Mesenchymal stem cell (in vitro differentiated cells and primary cell): ENCODE data around the gene BNC2.

Source experiments
- DNase-seq: peaks from one replicate; pipeline ENCODE4 v3.0.0-alpha.2; 2013
- H2AFZ ChIP-seq: one replicate; pipeline ENCODE4 v1.6.1; 2013; ENCODE audit warnings: low read depth, mild to moderate bottlenecking, control low read depth, inconsistent platforms, low read length, moderate library complexity
- H2AK5ac ChIP-seq: 2 replicates; pipeline ENCODE4 v1.6.1; 2013; ENCODE audit warnings: low read length, moderate library complexity, mild to moderate bottlenecking, inconsistent platforms; ENCODE audit not compliant: severe bottlenecking
- H2BK120ac ChIP-seq: one replicate; pipeline ENCODE4 v1.6.1; 2013; ENCODE audit warnings: low read depth, mild to moderate bottlenecking, inconsistent platforms, low read length, moderate library complexity
- H2BK12ac ChIP-seq, 2 experiments: one replicate each; pipeline ENCODE4 v1.6.1; 2013; ENCODE audit warnings: inconsistent platforms in 2 of 2, low read length in 2 of 2, mild to moderate bottlenecking in 2 of 2, moderate library complexity in 2 of 2, control low read depth in 1 of 2
- H2BK15ac ChIP-seq: one replicate; pipeline ENCODE4 v1.6.1; 2013; ENCODE audit warnings: mild to moderate bottlenecking, low read depth, inconsistent platforms; ENCODE audit not compliant: poor library complexity, severe bottlenecking
- H2BK5ac ChIP-seq: 2 replicates; pipeline ENCODE4 v1.6.1; 2013; ENCODE audit warnings: low read depth, mild to moderate bottlenecking, low read length, control low read depth, inconsistent platforms; ENCODE audit not compliant: poor library complexity, severe bottlenecking
- H3K14ac ChIP-seq, 2 experiments: one replicate each; pipeline ENCODE4 v1.6.1; 2013; ENCODE audit warnings: inconsistent platforms in 2 of 2, low read length in 2 of 2, control low read depth in 1 of 2, mild to moderate bottlenecking in 1 of 2, moderate library complexity in 1 of 2
- H3K18ac ChIP-seq, 2 experiments: one replicate each; pipeline ENCODE4 v1.6.1; 2013; ENCODE audit warnings: inconsistent platforms in 2 of 2, low read length in 2 of 2, control low read depth in 1 of 2, low read depth in 1 of 2, mild to moderate bottlenecking in 1 of 2
- H3K23ac ChIP-seq, 2 experiments: one replicate each; pipeline ENCODE4 v1.6.1; 2013; ENCODE audit warnings: inconsistent platforms in 2 of 2, low read length in 2 of 2, mild to moderate bottlenecking in 2 of 2, moderate library complexity in 2 of 2, control low read depth in 1 of 2
- H3K27ac ChIP-seq: 2 replicates; pipeline ENCODE4 v1.5.1; 2013; ENCODE audit warnings: mild to moderate bottlenecking, moderate library complexity, low read length, control low read depth, inconsistent platforms; ENCODE audit not compliant: poor library complexity, severe bottlenecking
- H3K27me3 ChIP-seq, 2 experiments: 2 replicates each; pipeline versions ENCODE4 v1.6.1 to v1.7.0; 2013; ENCODE audit warnings: low read length in 2 of 2, mild to moderate bottlenecking in 2 of 2, moderate library complexity in 2 of 2, control low read depth in 1 of 2, inconsistent platforms in 1 of 2; ENCODE audit not compliant: control insufficient read depth in 1 of 2, insufficient read depth in 1 of 2
- H3K36me3 ChIP-seq, 2 experiments: 2 replicates each; pipeline versions ENCODE4 v1.6.1 to v1.7.0; 2013; ENCODE audit warnings: low read length in 2 of 2, control low read depth in 1 of 2, inconsistent platforms in 1 of 2, low read depth in 1 of 2, mild to moderate bottlenecking in 1 of 2; ENCODE audit not compliant: insufficient read depth in 2 of 2, control insufficient read depth in 1 of 2
- H3K4ac ChIP-seq, 2 experiments: one replicate each; pipeline ENCODE4 v1.6.1; 2013; ENCODE audit warnings: inconsistent platforms in 2 of 2, low read length in 2 of 2, mild to moderate bottlenecking in 2 of 2, moderate library complexity in 2 of 2, control low read depth in 1 of 2, low read depth in 1 of 2
- H3K4me1 ChIP-seq: 2 replicates; pipeline ENCODE4 v1.6.1; 2013; ENCODE audit warnings: low read depth, low read length, control low read depth; ENCODE audit not compliant: control insufficient read depth, insufficient read depth
- H3K4me2 ChIP-seq: 2 replicates; pipeline ENCODE4 v1.6.1; 2013; ENCODE audit warnings: low read length, mild to moderate bottlenecking, inconsistent platforms; ENCODE audit not compliant: poor library complexity, severe bottlenecking
- H3K4me3 ChIP-seq, 2 experiments: 2 replicates each; pipeline versions ENCODE4 v1.5.1 to v1.7.0; 2013; ENCODE audit warnings: low read length in 2 of 2, mild to moderate bottlenecking in 2 of 2, control low read depth in 1 of 2, low read depth in 1 of 2; ENCODE audit not compliant: insufficient read depth in 1 of 2
- H3K79me1 ChIP-seq: replicated peaks from 2 replicates; pipeline ENCODE4 v1.6.1; 2013; ENCODE audit warnings: mild to moderate bottlenecking, control low read depth, low read length, inconsistent platforms; ENCODE audit not compliant: poor library complexity, severe bottlenecking
- H3K9ac ChIP-seq: 2 replicates; pipeline ENCODE4 v1.7.0; 2013; ENCODE audit warnings: mild to moderate bottlenecking, low read length, moderate library complexity
- H3K9me3 ChIP-seq: 2 replicates; pipeline ENCODE4 v1.7.0; 2013; ENCODE audit warnings: mild to moderate bottlenecking, low read length; ENCODE audit not compliant: control insufficient read depth
- H4K8ac ChIP-seq: one replicate; pipeline ENCODE4 v1.6.1; 2013; ENCODE audit warnings: inconsistent platforms, mild to moderate bottlenecking, low read length, moderate library complexity
- H4K91ac ChIP-seq: one replicate; pipeline ENCODE4 v1.6.1; 2013; ENCODE audit warnings: mild to moderate bottlenecking, low read length, inconsistent platforms
- WGBS: methylation state at CpG from one replicate; pipeline ENCODE4 v1.1.7; 2013; ENCODE audit warnings: mixed read lengths; 5-methylcytosine and 5-hydroxymethylcytosine counted together

Gene BNC2

DNA sequence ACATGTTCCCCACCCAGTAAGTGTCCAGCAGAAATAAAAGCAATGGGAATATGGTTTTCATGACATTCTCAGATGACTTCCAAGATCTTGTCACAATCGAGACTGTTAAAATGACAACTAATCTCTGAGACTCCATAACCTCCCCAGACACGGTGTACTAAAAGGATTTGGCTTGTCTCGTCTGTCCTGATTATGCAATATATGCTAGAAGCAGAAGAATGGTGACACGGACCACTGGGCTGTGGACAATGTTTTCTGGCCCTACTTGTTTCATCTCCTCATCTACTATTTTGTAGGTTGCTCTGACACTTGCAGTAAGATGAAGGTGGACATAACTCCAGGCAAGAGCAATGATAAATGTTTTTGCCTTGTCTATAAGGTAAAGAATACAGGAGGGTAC is 56.6 kb downstream of the BNC2 start:
- no peaks in the 10 kb centered on the region for H3K27me3 ChIP-seq
- H2BK15ac ChIP-seq, result no peak overlapping the region
- H3K36me3 ChIP-seq, result peaks cover 0 to 33% of the 10 kb centered on the region in 2 experiments
- no peak overlapping the region for H3K4me2 ChIP-seq
- H3K9ac ChIP-seq, result no peak overlapping the region
- no peak overlapping the region for H3K4me3 ChIP-seq
- no peak overlapping the region for H2AFZ ChIP-seq
- no peaks in the 10 kb centered on the region for H3K9me3 ChIP-seq
- H2BK120ac ChIP-seq, result no peak overlapping the region
- H4K8ac ChIP-seq, result no peak overlapping the region
- no peak overlapping the region for H2BK5ac ChIP-seq
- H3K14ac ChIP-seq, result no peak overlapping the region
- no peak overlapping the region for H3K23ac ChIP-seq
- H3K27ac ChIP-seq, result no peak overlapping the region
- peaks cover 27% of the 10 kb centered on the region for H3K79me1 ChIP-seq
- DNase-seq, result no peak
- H4K91ac ChIP-seq, result no peak overlapping the region
- H3K4ac ChIP-seq, result no peak overlapping the region
- H2AK5ac ChIP-seq, result no peak overlapping the region
- WGBS, result 88% methylated on average over 3 of the region's 4 CpGs
- no peak overlapping the region for H3K18ac ChIP-seq
- peaks cover 1% of the 10 kb centered on the region for H3K4me1 ChIP-seq
- no peak overlapping the region for H2BK12ac ChIP-seq

DNA sequence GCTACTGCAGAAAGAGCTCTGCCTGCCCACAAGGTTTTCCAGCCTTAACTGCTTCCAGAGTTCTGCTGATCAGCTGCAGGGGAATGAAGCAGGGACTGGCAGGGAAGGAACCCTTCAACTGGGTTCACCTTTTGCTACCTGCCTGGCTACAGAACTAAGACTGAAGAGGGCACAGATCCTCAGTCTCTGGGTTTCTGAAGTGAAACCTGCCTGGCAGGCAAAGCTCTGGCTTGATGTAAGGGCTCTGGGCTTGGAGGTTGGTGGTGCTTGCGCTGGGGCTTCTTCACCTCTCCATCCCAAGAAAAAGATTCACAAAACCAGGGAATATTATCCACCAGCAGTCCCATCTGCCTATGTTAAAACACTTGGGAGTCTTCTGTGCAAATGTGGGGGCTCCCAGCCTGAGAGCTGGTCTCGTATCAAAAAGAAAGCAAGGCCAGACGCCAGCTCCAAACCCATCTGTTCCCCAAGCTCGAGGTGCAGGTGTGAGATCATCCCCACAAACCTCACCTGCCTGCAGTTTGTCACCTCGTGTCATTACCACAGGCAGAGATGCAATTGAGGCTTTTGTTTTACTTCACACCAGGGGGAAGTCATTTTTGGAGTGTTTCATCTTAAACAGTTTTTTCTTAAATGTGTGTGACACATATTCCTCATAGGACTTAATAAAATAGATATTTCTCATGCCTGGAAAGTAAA is 58.3 kb downstream of the BNC2 start:
- no peak overlapping the region for H4K91ac ChIP-seq
- no peak overlapping the region for H3K4me3 ChIP-seq
- no peak overlapping the region for H4K8ac ChIP-seq

DNA sequence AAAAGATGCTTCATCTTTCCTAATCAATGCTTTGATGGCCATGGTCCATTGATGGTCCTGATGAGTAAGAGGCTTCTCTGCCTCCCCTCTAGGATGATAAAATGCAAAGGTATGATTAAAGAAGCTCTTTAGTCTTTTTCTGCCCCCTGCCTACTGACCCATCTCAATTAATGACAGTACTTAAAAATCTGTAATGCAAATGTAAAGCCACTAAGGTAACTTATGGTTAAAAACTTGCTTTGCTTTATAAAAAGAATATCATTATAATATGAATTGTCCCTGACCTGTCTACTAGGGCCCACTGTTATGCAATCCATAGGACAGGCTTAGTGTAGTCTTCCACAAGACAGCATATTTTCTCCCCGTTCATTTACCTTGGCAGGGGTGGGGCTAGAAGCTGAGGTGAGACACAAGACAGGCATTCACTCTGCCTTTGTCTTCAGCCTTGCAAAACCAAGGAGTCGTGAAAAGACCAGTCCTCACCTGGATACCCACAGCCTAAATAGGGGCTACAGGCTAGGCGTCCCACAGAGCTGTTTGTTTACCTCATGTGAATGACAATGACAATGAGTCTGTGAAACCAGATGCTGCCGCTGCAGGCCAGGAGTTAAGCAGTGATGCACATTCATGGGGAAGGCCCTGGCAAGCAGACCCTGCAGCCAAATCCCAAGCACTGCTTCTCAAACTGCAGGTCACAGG is 60.4 kb downstream of the BNC2 start:
- H3K27ac ChIP-seq, result no peak overlapping the region
- H4K8ac ChIP-seq, result no peak overlapping the region
- WGBS, result 62% methylated on average over 4 of the region's 4 CpGs
- H3K4me3 ChIP-seq, result no peak overlapping the region
- peaks cover 0 to 27% of the 10 kb centered on the region in 2 experiments for H3K36me3 ChIP-seq
- peaks cover 1% of the 10 kb centered on the region for H3K4me1 ChIP-seq
- no peak overlapping the region for H2BK120ac ChIP-seq
- peak overlapping the region in 1 of 2 experiments; percentile 57 for H3K14ac ChIP-seq
- no peak for DNase-seq
- H3K4ac ChIP-seq, result no peak overlapping the region
- no peak overlapping the region for H3K18ac ChIP-seq
- H3K4me2 ChIP-seq, result no peak overlapping the region
- no peak overlapping the region for H2AFZ ChIP-seq
- no peak overlapping the region for H2BK5ac ChIP-seq
- H2AK5ac ChIP-seq, result no peak overlapping the region
- no peak overlapping the region for H2BK15ac ChIP-seq
- no peaks in the 10 kb centered on the region for H3K9me3 ChIP-seq
- H4K91ac ChIP-seq, result no peak overlapping the region
- H2BK12ac ChIP-seq, result peak overlapping the region in 1 of 2 experiments; percentile 4
- no peak overlapping the region for H3K23ac ChIP-seq
- H3K27me3 ChIP-seq, result no peaks in the 10 kb centered on the region
- H3K79me1 ChIP-seq, result peaks cover 21% of the 10 kb centered on the region
- no peak overlapping the region for H3K9ac ChIP-seq

More for the DNA sequence above, 58.3 kb downstream of the BNC2 start:
- no peak overlapping the region for H2BK120ac ChIP-seq
- H3K23ac ChIP-seq, result no peak overlapping the region
- H3K14ac ChIP-seq, result no peak overlapping the region
- H2AK5ac ChIP-seq, result no peak overlapping the region
- no peak overlapping the region for H3K4me2 ChIP-seq
- H2BK12ac ChIP-seq, result no peak overlapping the region
- peaks cover 25% of the 10 kb centered on the region for H3K79me1 ChIP-seq
- no peak overlapping the region for H2BK5ac ChIP-seq
- H3K9ac ChIP-seq, result no peak overlapping the region
- DNase-seq, result no peak
- H3K27me3 ChIP-seq, result no peaks in the 10 kb centered on the region
- H3K9me3 ChIP-seq, result no peaks in the 10 kb centered on the region
- no peak overlapping the region for H3K27ac ChIP-seq
- H3K36me3 ChIP-seq, result peaks cover 0 to 33% of the 10 kb centered on the region in 2 experiments
- H2AFZ ChIP-seq, result no peak overlapping the region
- H2BK15ac ChIP-seq, result no peak overlapping the region
- no peak overlapping the region for H3K4ac ChIP-seq
- H3K4me1 ChIP-seq, result peaks cover 1% of the 10 kb centered on the region
- no peak overlapping the region for H3K18ac ChIP-seq
- 88% methylated on average over 4 of the region's 5 CpGs for WGBS

DNA sequence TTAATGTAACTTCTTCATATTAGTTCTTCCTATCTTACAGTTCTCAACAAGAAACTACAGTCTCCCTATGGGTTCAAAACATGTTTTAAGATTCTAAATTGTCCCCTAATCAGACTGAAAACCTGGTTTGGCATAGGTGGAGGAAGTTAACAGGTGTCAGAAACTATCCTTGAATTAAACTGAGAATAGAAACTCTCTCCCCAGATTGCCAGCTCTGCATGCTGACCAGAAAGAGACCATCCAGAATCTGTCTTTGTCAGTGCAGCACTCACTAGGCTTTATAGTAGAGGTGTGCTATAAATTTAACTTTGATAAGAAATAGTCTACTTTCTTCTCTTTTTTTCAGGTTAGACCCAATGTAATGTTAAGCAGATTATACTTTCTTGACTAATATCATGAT is 63.8 kb downstream of the BNC2 start:
- Histone ChIP-seq H2BK15ac (no peak overlapping the region), H4K8ac (no peak overlapping the region), H3K9ac (no peak overlapping the region), H3K18ac (no peak overlapping the region), H3K14ac (no peak overlapping the region), H2BK120ac (no peak overlapping the region), H4K91ac (no peak overlapping the region), H3K4me2 (no peak overlapping the region), H3K9me3 (no peaks in the 10 kb centered on the region), H2AK5ac (no peak overlapping the region), H3K27me3 (no peaks in the 10 kb centered on the region), H2BK5ac (no peak overlapping the region), H3K4me1 (no peaks in the 10 kb centered on the region), H3K23ac (no peak overlapping the region), H3K4me3 (no peak overlapping the region), H2BK12ac (no peak overlapping the region), H3K79me1 (peaks cover 34% of the 10 kb centered on the region), H3K27ac (no peak overlapping the region), H3K36me3 (peaks cover 0 to 38% of the 10 kb centered on the region in 2 experiments), H2AFZ (no peak overlapping the region), H3K4ac (no peak overlapping the region)
- no peak for DNase-seq
